Activated CD4-positive, CD25-positive, alpha-beta regulatory T cell treated with anti-CD3 and anti-CD28 coated beads, Interleukin-2, amount 50 U/mL, for 72 hours (primary cell): ENCODE measurements around the gene GSTO1.

Source experiments
- DNase-seq: peaks from one replicate; pipeline ENCODE4 v3.0.0; 2021

Gene GSTO1

GRCh38 chr10:104277785-104278184, 23.1 kb downstream of the GSTO1 start:
- DNase-seq: no peak

DNA sequence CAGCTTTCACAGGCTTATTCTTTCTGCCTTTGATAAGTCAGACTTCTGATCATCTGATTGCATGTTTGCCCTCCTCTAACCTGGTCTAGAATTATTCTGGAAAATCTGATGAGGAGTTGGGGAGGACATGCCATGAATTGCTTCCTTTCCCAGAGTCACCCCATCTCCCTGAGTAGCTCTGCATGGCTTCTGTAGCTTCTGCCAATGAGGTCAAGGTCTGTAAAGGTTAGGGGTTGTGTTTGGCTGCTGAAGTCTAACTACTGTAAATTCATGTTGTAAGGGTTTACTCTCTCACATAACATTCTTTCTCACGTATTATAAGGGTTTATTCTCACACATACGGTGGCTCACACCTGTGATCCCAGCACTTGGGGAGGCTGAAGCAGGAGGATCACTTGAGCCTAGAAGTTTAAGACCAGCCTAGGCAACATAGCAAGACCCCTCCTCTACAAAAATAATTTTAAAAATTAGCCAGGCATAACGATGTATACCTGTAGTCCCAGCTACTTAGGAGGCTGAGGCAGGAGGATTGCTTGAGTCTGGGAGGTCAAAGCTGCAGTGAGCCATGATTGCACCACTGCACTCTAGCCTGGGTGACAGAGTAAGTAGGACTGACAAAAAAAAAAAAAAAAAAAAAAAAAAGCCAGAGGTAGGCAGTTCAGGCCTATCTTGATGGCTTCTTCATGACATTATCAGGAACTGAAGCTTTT, 25.0 kb downstream of the GSTO1 start:
- no peak for DNase-seq

- DNase-seq: no peak
These were observed 27.0 kb downstream of the GSTO1 start for GRCh38 chr10:104281694-104282093.

DNA sequence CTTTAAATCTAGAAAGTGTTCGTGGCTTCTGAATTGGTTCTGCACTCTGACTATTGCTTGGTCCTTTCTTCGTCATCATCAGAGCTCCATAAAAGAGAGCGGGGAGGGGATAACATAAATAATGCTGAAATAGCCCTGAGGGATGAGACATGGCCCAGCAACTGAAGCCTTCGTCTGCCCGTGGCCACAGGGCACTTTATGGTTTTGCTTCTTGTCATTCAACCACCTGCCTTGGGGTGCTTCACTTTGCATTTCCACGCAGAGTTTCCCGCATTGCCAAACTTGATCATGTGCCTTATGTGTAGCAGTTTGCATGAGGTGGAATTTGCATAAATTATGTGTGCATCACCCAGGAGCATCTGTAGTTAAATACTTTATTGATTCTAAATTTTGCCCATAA, 30.2 kb downstream of the GSTO1 start:
- no peak for DNase-seq

GRCh38 chr10:104286939-104287338, 32.2 kb downstream of the GSTO1 start:
- no peak for DNase-seq

DNA sequence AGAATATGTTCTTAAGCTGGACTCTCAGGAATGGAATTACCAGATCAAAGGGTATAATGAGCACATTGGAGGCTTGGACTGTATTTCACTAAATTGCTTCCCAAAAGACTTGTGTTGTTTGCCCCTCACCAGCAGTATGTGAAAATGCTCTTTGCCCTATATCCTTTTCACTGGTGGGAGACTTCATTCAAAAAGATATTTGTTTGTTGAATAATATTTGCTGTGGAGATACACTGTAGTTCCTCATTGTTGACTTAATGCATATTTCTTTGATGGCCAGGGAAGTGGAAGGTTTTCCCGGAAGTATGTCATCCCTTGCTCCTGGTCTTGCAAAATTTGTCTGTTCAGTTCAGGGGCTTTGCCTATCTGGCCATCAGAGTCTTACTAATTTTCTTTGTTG, 33.7 kb downstream of the GSTO1 start:
- no peak for DNase-seq

- peak; percentile 91 for DNase-seq
These were observed 36.8 kb downstream of the GSTO1 start for GRCh38 chr10:104291439-104291951.

DNA sequence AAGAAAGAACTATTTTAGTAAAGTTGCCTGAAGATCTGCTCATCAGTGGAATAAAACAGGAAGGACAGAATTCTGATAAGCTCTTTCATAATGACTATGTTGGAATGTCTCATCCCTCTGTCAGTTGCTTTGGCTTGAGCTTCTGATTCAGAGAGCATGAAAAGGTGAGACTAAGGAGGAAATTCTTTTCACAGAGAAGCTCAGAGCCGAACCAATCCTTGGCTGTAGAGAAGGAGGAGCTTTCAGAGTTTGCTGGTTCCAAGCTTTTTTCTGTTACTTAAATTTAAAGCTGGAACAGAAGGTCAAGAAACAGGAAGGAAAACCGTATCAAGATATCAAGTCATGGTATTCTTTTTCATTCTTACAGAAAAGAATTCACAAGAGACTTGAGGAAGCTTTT, 38.3 kb downstream of the GSTO1 start:
- DNase-seq: no peak

- DNase-seq: no peak
These were observed 39.2 kb downstream of the GSTO1 start for GRCh38 chr10:104293781-104294321.

GRCh38 chr10:104296687-104297436, 42.2 kb downstream of the GSTO1 start:
- no peak for DNase-seq

- no peak for DNase-seq
These were observed 43.3 kb downstream of the GSTO1 start for GRCh38 chr10:104297697-104298660.

DNA sequence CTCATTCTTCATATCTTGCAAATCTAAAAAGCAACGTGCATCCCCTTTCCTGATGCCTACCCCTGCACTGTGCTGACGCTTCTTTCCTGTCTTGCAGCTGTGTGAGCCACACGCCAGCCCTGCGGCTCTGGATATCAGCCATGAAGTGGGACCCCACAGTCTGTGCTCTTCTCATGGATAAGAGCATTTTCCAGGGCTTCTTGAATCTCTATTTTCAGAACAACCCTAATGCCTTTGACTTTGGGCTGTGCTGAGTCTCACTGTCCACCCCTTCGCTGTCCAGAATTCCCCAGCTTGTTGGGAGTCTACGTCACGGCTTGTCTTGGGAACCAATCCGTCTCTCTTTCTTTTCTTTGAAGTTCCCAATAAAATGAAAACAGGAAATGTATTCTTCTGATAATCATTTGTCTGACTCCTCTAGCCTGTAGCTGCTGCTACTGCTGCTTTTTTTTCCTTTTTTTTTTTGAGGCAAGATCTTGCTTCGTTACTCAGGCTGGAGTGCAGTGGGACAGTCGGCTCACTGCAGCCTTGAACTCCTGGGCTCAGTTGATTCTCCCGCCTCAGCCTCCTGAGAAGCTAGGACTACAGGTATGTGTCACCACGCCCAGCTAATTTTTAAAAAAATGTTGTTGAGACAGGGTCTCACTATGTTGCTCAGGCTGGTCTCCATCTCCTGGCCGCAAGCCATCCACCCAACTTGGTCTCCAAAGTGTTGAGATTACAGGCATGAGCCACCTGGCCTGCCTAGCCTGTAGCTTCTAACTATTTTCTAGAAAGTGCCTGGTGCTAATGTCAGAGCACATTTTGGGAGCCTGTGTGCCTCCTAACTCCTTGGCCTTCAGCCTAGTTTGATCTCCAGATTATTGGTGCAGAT, 44.6 kb downstream of the GSTO1 start:
- no peak for DNase-seq

DNA sequence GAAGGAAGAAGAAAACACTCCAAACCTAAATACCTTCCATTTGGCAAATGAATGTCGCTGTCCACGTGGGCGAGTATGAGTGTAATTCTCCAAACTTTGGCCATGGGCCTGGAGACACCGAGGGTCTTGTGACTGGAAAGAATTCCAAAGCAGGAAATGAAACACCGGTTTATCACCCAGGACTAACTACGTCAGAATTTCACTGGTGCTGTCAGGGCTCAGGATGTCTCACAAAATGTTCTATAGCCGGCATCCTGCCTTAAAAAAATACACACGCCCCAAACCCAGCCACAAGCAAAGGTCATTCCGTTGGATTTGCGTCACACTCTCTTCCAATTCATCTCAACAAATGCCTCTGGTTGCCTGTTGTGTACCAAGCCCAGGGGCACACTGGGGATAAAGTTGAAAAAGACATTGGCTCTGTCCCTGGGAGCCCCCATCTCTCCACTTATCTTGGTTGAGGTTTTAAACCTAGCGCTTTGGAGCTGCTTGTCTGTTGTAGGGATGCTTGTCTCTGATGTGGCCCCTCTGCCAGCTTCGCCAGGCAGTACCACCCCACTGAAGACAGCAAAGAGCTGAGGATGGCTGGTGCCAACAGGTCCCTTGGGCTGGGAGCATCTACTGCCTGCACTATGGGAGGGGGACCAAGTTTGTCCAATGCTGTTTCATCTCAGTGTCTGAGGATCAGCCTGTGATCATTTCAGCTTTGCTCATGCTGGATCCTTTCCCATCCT, 45.5 kb downstream of the GSTO1 start:
- DNase-seq: no peak

- no peak for DNase-seq
These were observed 46.1 kb downstream of the GSTO1 start for GRCh38 chr10:104300736-104301292.

DNA sequence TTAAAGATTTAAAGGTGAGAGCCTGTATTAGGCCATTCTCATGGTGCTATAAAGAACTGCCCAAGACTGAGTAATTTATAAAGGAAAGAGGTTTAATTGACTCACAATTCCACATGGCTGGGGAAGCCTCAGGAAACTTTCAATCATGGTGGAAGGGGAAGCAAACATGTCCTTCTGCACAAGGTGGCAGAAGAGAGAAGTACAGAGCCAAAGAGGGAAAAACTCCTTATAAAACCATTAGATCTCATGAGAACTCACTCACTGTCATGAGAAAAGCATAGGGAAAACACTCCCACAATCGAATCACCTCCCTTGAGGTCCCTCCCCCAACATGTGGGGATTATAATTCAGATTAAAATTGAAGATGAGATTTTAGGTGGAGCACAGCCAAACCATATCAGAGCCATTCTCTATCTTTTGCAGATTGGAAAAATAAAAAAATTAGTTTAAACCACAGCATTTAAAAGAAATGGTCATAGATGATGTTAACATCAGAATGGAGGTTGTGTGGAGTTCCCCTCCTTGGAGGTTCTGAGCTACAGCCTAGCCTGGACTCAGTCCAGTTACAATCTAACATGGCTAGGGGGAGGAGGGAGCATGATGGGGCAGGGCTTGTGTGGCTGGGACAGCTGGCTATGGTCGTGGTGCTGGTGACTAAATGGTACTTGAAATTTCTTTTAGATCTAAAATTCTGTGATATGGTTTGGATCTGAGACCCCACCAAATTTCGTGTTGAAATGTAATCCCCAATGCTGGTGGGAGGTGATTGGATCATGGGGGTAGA, 47.4 kb downstream of the GSTO1 start:
- DNase-seq: no peak

- DNase-seq: no peak
These were observed 49.1 kb downstream of the GSTO1 start for GRCh38 chr10:104303594-104304355.

DNA sequence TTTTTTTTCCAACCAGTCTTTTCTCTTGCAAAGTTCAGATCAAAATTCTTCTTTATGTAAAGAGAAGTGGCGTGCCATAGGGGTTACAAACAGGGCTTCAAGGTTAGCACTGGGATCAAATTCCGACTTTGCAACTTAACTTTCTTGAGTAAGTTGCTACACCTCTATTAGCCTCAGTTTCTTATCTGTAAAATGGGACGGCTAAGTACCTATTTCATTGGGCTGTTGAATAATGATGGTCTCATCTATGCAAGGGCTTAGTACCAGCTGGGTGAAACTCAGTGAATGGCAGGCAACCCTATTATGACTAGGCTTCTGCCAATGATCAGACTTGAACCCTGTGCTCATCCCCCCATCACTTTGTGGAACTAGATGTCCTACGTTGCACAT, 49.7 kb downstream of the GSTO1 start:
- no peak for DNase-seq

GRCh38 chr10:104304927-104305326, 50.2 kb downstream of the GSTO1 start:
- DNase-seq: no peak

- DNase-seq: no peak
These were observed 52.2 kb downstream of the GSTO1 start for GRCh38 chr10:104306897-104307296.
